NCI-H1092 treated with DMSO at 0.1 percent for 48 hours (cell line): ENCODE measurements around the gene HK1.

Experiments
- DNase-seq: peaks from one replicate; lab custom pipeline; 2025; lab: John Stamatoyannopoulos, UW

Gene HK1

GRCh38 chr10:69349542-69349888 lies 71.2 kb downstream of the HK1 start:
- DNase-seq, result no peak

DNA sequence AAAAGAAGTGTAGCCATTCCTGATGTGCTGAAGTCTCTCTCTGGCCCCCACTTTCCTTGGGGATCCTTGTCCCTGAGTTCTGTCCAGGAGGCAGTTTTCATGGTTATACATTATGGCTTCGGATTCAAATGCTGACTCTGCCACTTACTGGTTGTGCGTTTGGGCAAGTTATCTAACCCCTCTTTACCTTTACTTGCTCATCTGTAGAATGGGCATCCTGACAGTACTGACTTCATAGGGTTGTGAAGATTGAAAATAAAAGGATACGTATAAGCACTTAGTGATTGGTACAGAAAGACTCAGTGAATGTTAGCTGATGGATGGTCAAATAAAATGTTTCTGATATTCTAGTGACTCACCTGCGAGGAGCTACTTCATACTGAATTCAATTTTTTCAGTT lies 73.3 kb downstream of the HK1 start:
- no peak for DNase-seq

DNA sequence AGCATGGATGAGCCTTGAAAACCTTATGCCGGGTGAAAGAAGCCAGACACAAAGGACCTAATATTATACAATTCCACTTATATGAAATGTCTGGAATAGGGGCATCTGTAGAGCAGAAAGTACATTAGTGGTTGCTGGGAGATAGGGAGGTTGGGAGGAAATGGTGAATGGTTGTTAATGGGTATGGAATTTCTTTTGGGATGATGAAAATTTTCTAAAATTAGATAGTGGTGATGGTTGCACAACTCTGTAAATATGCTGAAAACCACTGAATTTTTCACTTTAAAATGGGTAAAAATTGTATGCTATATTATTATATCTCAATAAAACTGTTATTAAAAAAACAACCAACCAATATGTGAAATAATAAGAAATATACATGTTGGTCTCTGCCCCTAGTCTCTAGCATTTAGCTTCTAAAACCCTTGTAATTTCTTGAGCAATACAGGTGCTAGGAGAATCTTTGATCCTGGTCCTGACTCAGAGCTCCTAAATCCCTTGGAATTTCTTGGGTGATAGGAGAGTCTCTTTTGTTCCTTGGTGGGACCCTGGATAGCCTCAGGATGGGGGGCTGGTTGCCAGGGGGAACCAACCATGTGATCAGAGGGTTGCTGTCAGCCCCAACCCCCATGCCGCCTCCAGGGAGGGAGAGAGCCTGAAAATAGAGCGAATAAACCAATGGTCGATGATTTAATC lies 74.4 kb downstream of the HK1 start:
- no peak for DNase-seq

DNA sequence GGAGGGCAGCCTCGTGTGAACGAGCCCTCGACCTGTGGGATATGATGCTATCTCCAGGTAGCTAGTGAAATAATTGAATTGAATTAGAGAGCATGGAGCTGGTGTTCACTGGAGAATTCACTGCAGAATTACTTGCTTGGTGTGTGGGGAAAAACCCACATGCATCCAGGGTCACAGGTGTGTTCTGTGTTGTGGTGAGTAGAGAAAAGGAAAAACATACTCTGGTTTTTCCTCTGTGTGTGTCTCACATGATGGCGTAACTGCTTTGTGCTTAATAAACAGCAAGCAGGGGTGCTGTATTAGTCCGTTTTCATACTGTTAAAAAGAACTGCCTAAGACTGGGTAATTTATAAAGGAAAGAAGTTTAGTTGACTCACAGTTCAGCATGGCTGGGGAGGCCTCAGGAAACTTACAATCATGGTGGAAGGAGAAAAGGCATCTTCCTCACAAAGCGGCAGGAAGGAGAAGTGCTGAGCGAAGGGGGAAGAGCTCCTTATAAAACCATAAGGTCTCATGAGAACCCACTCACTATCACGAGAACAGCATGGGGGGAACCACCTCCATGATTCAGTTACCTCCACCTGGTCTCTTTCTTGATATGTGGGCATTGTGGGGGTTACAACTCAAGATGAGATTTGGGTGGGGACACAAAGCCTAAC lies 75.8 kb downstream of the HK1 start:
- no peak for DNase-seq

- DNase-seq, result no peak
These were observed 77.9 kb downstream of the HK1 start for GRCh38 chr10:69356187-69356586.

- no peak for DNase-seq
These were observed 80.0 kb downstream of the HK1 start for GRCh38 chr10:69358148-69358795.

DNA sequence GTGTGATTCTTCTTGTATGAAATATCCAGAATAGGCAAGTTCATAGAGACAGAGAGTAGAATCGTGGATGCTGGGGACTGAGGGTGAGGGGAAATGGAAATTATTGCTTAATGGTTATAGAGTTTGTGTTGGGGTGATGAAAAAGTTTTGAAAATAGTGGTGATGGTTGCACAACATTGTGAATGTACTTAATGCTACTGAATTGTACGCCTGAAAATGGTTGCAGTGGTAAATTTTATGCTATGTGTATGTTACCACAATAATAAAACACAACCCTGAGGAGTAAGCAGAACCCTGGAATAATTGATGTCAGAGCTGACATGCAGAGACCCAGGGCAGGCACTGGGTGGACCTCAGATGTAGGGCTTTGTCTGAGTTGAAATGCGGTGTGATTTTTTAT lies 80.9 kb downstream of the HK1 start:
- DNase-seq, result no peak

GRCh38 chr10:69359594-69359993 lies 81.3 kb downstream of the HK1 start:
- no peak for DNase-seq

- peak; percentile 55 for DNase-seq
These were observed 82.4 kb downstream of the HK1 start for GRCh38 chr10:69360485-69361302.

DNA sequence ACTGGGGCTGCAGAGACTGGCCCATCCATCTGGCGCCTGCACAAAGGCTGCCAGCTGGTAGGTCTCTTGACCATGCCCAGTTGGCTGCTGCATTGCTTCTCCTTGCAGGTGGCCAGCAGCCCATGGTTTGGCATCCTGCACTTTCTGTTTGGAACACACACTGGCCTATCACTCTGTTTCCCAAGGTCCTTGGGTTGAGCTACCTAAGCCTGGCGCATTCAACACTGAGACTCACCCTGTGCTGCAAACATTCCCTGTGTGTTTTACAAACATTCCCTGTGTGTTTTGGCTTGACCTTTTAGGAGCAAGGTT lies 83.0 kb downstream of the HK1 start:
- peak; percentile 49 for DNase-seq

- DNase-seq, result no peak
These were observed 84.2 kb downstream of the HK1 start for GRCh38 chr10:69362471-69362954.

DNA sequence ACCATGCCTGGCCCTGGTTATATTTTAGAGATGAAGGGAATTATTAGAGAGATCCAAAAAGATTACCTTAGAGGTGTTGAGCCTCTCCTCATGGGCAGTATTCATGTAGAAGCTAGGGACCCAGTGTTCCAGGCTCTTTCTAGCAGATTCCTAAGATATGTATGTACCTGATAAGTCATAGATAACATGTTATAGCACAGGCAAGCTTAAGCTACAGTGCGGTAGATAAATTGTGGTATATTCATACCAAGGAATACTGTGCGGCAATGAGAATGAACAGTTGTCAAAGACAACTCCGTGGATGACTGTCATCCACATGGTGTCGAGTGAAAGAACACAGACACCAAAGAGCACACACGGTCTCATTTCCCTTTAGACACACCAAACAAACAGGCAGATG lies 85.4 kb downstream of the HK1 start:
- no peak for DNase-seq

- no peak for DNase-seq
These were observed 86.1 kb downstream of the HK1 start for GRCh38 chr10:69364232-69364940.

GRCh38 chr10:69366738-69367137 lies 88.4 kb downstream of the HK1 start:
- DNase-seq, result peak; percentile 59

- no peak for DNase-seq
These were observed 89.2 kb downstream of the HK1 start for GRCh38 chr10:69367469-69367868.

- no peak for DNase-seq
These were observed 94.1 kb downstream of the HK1 start for GRCh38 chr10:69372126-69372980.

- DNase-seq, result no peak
These were observed 95.9 kb downstream of the HK1 start for GRCh38 chr10:69374242-69374641.

DNA sequence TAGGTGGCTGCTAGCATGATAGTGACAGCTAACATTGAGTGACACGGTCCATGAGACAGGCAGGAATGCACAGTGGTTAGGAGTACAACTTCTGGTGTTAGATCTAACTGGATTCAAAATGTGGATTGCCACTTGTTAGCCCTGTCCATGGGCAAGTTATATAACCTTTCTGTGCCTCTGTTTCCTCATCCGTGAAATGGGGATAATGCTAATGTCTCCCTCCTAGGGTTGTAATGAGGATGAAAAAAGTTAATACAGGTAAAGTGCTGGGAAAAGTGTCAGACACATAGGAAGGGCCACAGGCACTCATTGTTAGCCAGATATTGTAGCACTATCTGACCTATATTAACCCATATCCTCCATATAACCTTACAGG lies 96.6 kb downstream of the HK1 start:
- no peak for DNase-seq

- no peak for DNase-seq
These were observed 97.2 kb downstream of the HK1 start for GRCh38 chr10:69375307-69376151.

DNA sequence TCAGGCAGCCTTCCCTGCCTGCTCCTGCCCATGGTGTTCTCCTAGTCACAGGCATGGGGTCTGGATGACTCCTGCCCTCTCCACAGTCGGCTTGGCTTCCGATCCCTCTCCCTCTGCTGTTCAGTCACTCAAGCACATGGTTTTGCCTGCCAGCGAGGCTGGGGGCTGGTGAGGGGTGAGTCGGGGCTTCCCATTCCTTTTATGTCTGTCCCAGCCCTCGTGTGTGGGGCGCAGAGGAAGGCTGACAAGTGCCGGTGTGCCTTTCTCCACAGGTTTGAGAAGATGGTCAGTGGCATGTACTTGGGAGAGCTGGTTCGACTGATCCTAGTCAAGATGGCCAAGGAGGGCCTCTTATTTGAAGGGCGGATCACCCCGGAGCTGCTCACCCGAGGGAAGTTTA lies 98.4 kb downstream of the HK1 start:
- no peak for DNase-seq
